Neural cell (in vitro differentiated cells): Measurements from ENCODE around the gene CRLF2. TPM values are rescaled to one million over a fixed set of nuclear protein-coding genes. Genes with fewer than 3 reads are reported as not detected.
"Not testable (repeated sequence)": the region's sequence is repeated elsewhere in the genome, so short reads cannot be mapped to it uniquely, and the experiment has no call there.

Experiments
- H2AFZ ChIP-seq: fragments of 200-600, 300-800 bp; sonication (generic), shearing (Covaris generic); 2 replicates; pipeline ENCODE4 v1.6.0; 2014; ENCODE audit warnings: low read depth, mild to moderate bottlenecking, antibody characterized with exemption, low read length, moderate library complexity
- H3F3A ChIP-seq: fragments of 200-600 bp; shearing (Covaris generic); 2 replicates; pipeline ENCODE4 v1.6.1; 2016; ENCODE audit warnings: mild to moderate bottlenecking, moderate library complexity, mixed read lengths, antibody characterized with exemption, low read length; ENCODE audit not compliant: insufficient read depth, poor library complexity, severe bottlenecking
- H3K27ac ChIP-seq: fragments of 200-600, 300-800 bp; sonication (generic), shearing (Covaris generic); 2 replicates; pipeline ENCODE4 v1.5.1; 2014; ENCODE audit warnings: mild to moderate bottlenecking, low read length, moderate library complexity
- H3K27me3 ChIP-seq: fragments of 300-800, 200-600 bp; sonication (generic), shearing (Covaris generic); 2 replicates; pipeline ENCODE4 v1.6.0; 2014; ENCODE audit warnings: mild to moderate bottlenecking, low read depth, low read length, moderate library complexity; ENCODE audit not compliant: insufficient read depth
- H3K36me3 ChIP-seq: fragments of 300-800, 200-600 bp; sonication (generic), shearing (Covaris generic); 2 replicates; pipeline ENCODE4 v1.5.1; 2014; ENCODE audit warnings: mild to moderate bottlenecking, antibody characterized with exemption, low read length, moderate library complexity; ENCODE audit not compliant: insufficient read depth
- H3K4me2 ChIP-seq: fragments of 300-800, 200-600 bp; sonication (generic), shearing (Covaris generic); 2 replicates; pipeline ENCODE4 v1.6.0; 2014; ENCODE audit warnings: mild to moderate bottlenecking, low read length
- H3K4me3 ChIP-seq: fragments of 300-800, 200-600 bp; sonication (generic), shearing (Covaris generic); 2 replicates; pipeline ENCODE4 v1.5.1; 2014; ENCODE audit warnings: mild to moderate bottlenecking, low read length, moderate library complexity
- H3K79me2 ChIP-seq: fragments of 200-600 bp; shearing (Covaris generic); replicated peaks from 2 replicates; pipeline ENCODE4 v1.6.0; 2014; ENCODE audit warnings: mild to moderate bottlenecking, low read length, moderate library complexity; ENCODE audit not compliant: insufficient read depth
- H3K9ac ChIP-seq: fragments of 300-800, 200-600 bp; sonication (generic), shearing (Covaris generic); 2 replicates; pipeline ENCODE4 v1.6.1; 2016; ENCODE audit warnings: mild to moderate bottlenecking, low read length, mixed read lengths
- H3K9me2 ChIP-seq: fragments of 200-600 bp; shearing (Covaris generic); 2 replicates; pipeline ENCODE4 v1.6.1; 2016; ENCODE audit warnings: mild to moderate bottlenecking, low read length, mixed read lengths; ENCODE audit not compliant: insufficient read depth
- H3K9me3 ChIP-seq: fragments of 200-600, 300-800 bp; sonication (generic), shearing (Covaris generic); 2 replicates; pipeline ENCODE4 v1.6.1; 2016; ENCODE audit warnings: mild to moderate bottlenecking, mixed run types, low read length, moderate library complexity, mixed read lengths
- H4K20me1 ChIP-seq: fragments of 200-600 bp; shearing (Covaris generic); 2 replicates; pipeline ENCODE4 v1.6.1; 2016; ENCODE audit warnings: mild to moderate bottlenecking, mixed run types; ENCODE audit not compliant: insufficient read depth
- CTCF ChIP-seq: fragments of 450-650 bp; IDR thresholded peaks from 2 replicates; pipeline ENCODE4 v1.5.1; 2014; ENCODE audit warnings: antibody characterized with exemption, mild to moderate bottlenecking, moderate library complexity; ENCODE audit not compliant: poor library complexity, severe bottlenecking
- EP300 ChIP-seq: fragments of 450-650 bp; conservative IDR thresholded peaks from 2 replicates; pipeline ENCODE4 v1.6.1; 2014; ENCODE audit warnings: antibody characterized with exemption, mild to moderate bottlenecking, moderate library complexity; ENCODE audit not compliant: poor library complexity, severe bottlenecking
- EZH2 ChIP-seq: fragments of 200-600, 300-800 bp; shearing (Covaris generic), sonication (generic); IDR thresholded peaks from 2 replicates; pipeline ENCODE4 v1.6.1; 2014; ENCODE audit warnings: antibody characterized with exemption, low read length, borderline replicate concordance, mild to moderate bottlenecking; ENCODE audit not compliant: insufficient read depth, poor library complexity, severe bottlenecking
- MXI1 ChIP-seq: fragments of 450-650 bp; conservative IDR thresholded peaks from 2 replicates; pipeline ENCODE4 v1.6.1; 2014; ENCODE audit warnings: antibody characterized with exemption, mild to moderate bottlenecking; ENCODE audit not compliant: poor library complexity, severe bottlenecking
- POLR2AphosphoS5 ChIP-seq: IDR thresholded peaks from 2 replicates; pipeline ENCODE4 v1.6.1; 2012
- RAD21 ChIP-seq: fragments of 450-650 bp; conservative IDR thresholded peaks from 2 replicates; pipeline ENCODE4 v1.6.1; 2014; ENCODE audit warnings: antibody characterized with exemption, mild to moderate bottlenecking, moderate library complexity
- REST ChIP-seq: IDR thresholded peaks from 2 replicates; pipeline ENCODE4 v1.6.1; 2012; ENCODE audit warnings: borderline replicate concordance
- SMC3 ChIP-seq: fragments of 450-650 bp; conservative IDR thresholded peaks from 2 replicates; pipeline ENCODE4 v1.6.1; 2014; ENCODE audit warnings: antibody characterized with exemption, mild to moderate bottlenecking, moderate library complexity; ENCODE audit not compliant: poor library complexity
- TAF1 ChIP-seq: IDR thresholded peaks from 2 replicates; pipeline ENCODE4 v1.6.1; 2012; ENCODE audit warnings: low read depth
- polyA plus RNA-seq: library from polyadenylated mRNA; depleted of rRNA; stranded (reverse); fragments of >200 nt; gene quantifications from 2 replicates; pipeline ENCODE4 v1.2.3, GENCODE V29; 2014

The CRLF2 gene
- polyA plus RNA-seq, 1 donor from 2014 or later = not detected

DNA sequence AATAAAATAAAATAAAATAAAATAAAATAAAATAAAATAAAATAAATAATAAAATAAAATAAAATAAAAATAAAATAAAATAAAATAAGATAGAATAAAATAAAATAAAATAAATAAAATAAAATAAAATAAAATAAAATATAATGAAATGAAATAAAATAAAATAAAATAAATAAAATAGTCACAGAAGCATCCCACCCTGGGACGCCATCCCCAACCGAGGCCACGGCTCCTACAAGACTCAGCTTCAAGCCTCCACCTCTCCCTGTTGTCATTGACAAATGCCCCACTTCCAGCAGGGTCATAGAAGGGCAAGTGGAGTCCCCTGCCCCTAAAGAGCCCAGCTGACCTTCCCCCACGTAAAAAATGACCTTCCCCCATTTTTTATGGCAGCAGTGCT is 30.2 kb downstream of the CRLF2 start:
- H3K79me2 ChIP-seq = no peaks in the 10 kb centered on the region
- no peaks in the 10 kb centered on the region for H3K9me3 ChIP-seq
- no peaks in the 10 kb centered on the region for H3K27me3 ChIP-seq
- H3K27ac ChIP-seq = no peak overlapping the region
- no peaks in the 10 kb centered on the region for H3K36me3 ChIP-seq
- no peak overlapping the region for H2AFZ ChIP-seq
- H3K9ac ChIP-seq = no peak overlapping the region
- no peak overlapping the region for H3K4me2 ChIP-seq
- no peaks in the 10 kb centered on the region for H3F3A ChIP-seq
- TF ChIP-seq EZH2 (no peak), REST (no peak), SMC3 (no peak), EP300 (no peak), TAF1 (no peak), CTCF (no peak), RAD21 (no peak), POLR2AphosphoS5 (no peak), MXI1 (no peak)
- no peak overlapping the region for H3K4me3 ChIP-seq
- H4K20me1 ChIP-seq = no peaks in the 10 kb centered on the region
- no peaks in the 10 kb centered on the region for H3K9me2 ChIP-seq

DNA sequence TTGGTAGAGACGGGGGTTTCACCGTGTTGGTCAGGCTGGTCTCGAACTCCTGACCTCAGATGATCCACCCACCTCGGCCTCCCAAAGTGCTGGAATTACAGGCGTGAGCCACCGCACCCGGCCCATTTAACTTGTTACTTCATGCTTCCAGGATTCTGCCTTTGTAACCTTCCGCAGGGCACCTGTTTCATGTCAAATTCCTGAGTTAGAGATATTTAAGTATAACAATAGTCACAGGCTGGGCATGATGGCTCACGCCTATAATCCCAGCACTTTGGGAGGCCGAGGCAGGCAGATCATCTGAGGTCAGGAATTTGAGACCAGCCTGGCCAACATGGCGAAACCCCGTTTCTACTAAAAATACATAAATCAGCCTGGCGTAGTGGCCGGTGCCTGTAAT is 30.8 kb downstream of the CRLF2 start:
- not testable (repeated sequence) for H3K79me2 ChIP-seq, H3K9me3 ChIP-seq, H3K4me2 ChIP-seq, H3K4me3 ChIP-seq, H2AFZ ChIP-seq, H3K9me2 ChIP-seq, H3F3A ChIP-seq, H4K20me1 ChIP-seq, H3K27ac ChIP-seq, H3K9ac ChIP-seq, H3K27me3 ChIP-seq, H3K36me3 ChIP-seq

- Histone ChIP-seq H3K4me3 (no peak overlapping the region), H3K9me2 (no peaks in the 10 kb centered on the region), H3K27me3 (no peaks in the 10 kb centered on the region), H3K36me3 (no peaks in the 10 kb centered on the region), H4K20me1 (no peaks in the 10 kb centered on the region), H2AFZ (no peak overlapping the region), H3K4me2 (no peak overlapping the region), H3K9ac (no peak overlapping the region), H3K79me2 (no peaks in the 10 kb centered on the region), H3F3A (no peaks in the 10 kb centered on the region), H3K27ac (no peak overlapping the region), H3K9me3 (no peaks in the 10 kb centered on the region)
- TF ChIP-seq MXI1 (no peak), EZH2 (no peak), EP300 (no peak), TAF1 (no peak), CTCF (no peak), RAD21 (no peak), REST (no peak), SMC3 (no peak), POLR2AphosphoS5 (no peak)
Measured at GRCh38 chrX:1181170-1181569, 31.3 kb downstream of the CRLF2 start.
